ENCODE data around the gene KCTD21. TPM values are rescaled to one million over a fixed set of nuclear protein-coding genes. Genes with fewer than 3 reads are reported as not detected.
A peak's percentile ranks its signal among the peaks of the same experiment; 100 is the strongest.

The KCTD21 gene
- total and polyA plus RNA-seq, 7 experiments from 2014 or later: 1.2 to 12.2 (median 4.2) TPM

DNA sequence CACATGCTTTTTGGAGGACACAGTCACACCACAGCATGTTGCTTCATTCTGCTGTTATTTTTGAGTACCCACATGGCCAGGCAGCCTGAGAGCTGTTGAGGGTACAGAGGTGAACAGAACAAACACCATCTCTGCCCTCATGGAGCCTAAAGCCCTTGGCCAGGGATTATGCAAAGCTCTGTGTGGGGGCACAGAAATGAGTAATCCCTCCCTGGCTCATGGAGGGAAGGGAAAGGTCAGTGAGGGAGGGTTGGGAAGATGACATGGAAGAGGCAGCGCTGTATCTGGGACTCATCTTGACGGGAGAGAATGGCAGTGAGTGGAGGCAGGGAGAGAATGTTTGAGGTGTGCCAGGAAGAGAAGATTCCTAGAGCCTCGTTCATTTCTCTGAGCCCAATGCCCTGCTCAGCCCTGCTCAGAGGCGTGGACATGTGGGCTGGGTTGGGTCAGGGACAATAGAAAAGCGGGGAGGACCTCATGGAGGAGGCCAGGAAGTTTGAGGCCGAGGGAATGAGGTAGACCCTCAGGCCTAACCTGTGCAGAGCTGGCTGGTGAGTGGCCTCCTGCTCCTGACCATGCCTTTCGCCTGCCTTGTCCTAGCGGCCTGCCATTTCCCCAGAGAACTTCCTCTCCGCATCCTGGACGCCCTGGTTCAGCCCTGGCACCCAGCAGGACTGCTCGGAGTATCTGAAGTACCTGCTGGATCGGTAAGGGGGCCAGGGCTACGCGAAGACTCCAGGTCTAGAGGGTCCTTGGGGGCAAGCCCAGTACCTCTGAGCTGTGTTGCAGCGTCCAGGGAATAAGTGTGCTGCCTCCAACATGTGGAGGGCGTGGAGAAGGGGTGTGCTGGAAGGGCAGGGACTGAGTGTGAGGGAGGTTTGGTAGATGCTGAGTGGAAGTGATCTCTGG is 20.1 kb upstream of the KCTD21 start:
- POLR2A ChIA-PET: interaction anchor here (0.9 to 1.0 kb wide), 2 partner anchors 20 to 26 kb away, joined by 3 read pairs; partner anchors contain the start of genes KCTD21 and USP35
- Histone ChIP-seq H3K27me3 (ENCODE audit: control insufficient read depth in 2 of 2, insufficient read depth in 2 of 2, low read length in 2 of 2) (no peaks in the 10 kb centered on the region), H3K9me3 (ENCODE audit: control insufficient read depth in 2 of 3, low read length in 3 of 3) (no peaks in the 10 kb centered on the region), H3K4me3 (ENCODE audit: low read length) (no peak overlapping the region), H3K27ac (ENCODE audit: low read depth, low read length) (no peak overlapping the region), H3K4me1 (ENCODE audit: control insufficient read depth in 2 of 2, insufficient read depth in 2 of 2, low read length in 2 of 2) (peaks cover 4 to 12% of the 10 kb centered on the region in 2 donors), H3K36me3 (ENCODE audit: control insufficient read depth in 2 of 3, insufficient read depth in 3 of 3, low read length in 3 of 3) (peaks cover 0 to 35% (median 0%) of the 10 kb centered on the region in 3 experiments)
- H3K27ac Mint-ChIP-seq: peak overlapping the region in 6 of 9 donors; percentile 35 to 80 (median 54)
- H3K36me3 Mint-ChIP-seq: peaks cover 17 to 48% (median 42%) of the 10 kb centered on the region in 5 donors
- DNase-seq: no peak
- CTCF ChIA-PET: no interaction called here
- H3K9me3 Mint-ChIP-seq: no peaks in the 10 kb centered on the region
- peaks cover 9 to 54% (median 36%) of the 10 kb centered on the region in 7 donors for H3K4me1 Mint-ChIP-seq
- no peak for ATAC-seq
- intact Hi-C loops (cut with micrococcal nuclease): no loop called here
- H3K27me3 Mint-ChIP-seq: no peaks in the 10 kb centered on the region
- no peak overlapping the region for H3K4me3 Mint-ChIP-seq

DNA sequence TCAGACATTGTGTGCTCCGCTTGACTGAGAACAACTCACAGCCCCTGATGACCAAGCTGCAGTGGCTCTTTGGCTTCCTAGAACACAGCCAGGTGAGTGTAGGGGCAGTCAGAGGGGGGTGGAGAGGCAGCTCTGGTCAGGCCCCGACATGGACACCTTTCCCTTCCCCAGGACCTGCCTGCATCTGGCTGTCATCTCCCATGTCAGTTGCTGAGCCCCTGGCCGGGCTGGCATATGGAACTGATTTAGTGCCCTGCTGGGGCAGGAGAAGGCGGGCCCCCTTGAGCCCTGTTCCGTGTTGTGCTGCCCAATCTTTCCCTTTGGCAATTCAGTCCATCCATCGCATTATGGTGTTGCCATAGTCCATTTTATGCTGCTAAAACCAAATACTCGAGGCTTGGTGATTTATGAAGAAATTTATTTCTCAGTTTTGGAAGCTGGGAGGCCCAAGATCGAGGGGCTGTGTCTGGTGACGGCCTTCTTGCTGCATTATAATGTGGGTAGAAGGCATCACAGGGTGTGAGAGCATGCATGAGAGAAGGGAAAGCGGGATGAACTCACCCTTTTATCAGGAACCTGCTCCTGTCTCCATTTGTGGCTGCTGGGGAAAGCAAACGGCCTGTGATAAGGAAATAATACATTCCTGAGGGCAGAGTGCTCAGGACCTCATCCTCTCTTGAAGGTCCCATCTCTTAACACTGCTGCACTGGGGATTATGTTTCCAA is 19.3 kb upstream of the KCTD21 start:
- H3K4me1 Mint-ChIP-seq: peaks cover 12 to 59% (median 43%) of the 10 kb centered on the region in 7 donors
- Histone ChIP-seq H3K9me3 (ENCODE audit: control insufficient read depth in 2 of 3, low read length in 3 of 3) (no peaks in the 10 kb centered on the region), H3K27ac (ENCODE audit: low read depth, low read length) (no peak overlapping the region), H3K27me3 (ENCODE audit: control insufficient read depth in 2 of 2, insufficient read depth in 2 of 2, low read length in 2 of 2) (no peaks in the 10 kb centered on the region), H3K4me1 (ENCODE audit: control insufficient read depth in 2 of 2, insufficient read depth in 2 of 2, low read length in 2 of 2) (peaks cover 8 to 12% of the 10 kb centered on the region in 2 donors), H3K36me3 (ENCODE audit: control insufficient read depth in 2 of 3, insufficient read depth in 3 of 3, low read length in 3 of 3) (peaks cover 0 to 34% (median 0%) of the 10 kb centered on the region in 3 experiments), H3K4me3 (ENCODE audit: low read length) (no peak overlapping the region)
- POLR2A ChIA-PET: interaction anchor here (0.9 to 1.0 kb wide), 2 partner anchors 19 to 25 kb away, joined by 3 read pairs; partner anchors contain the start of genes KCTD21 and USP35
- DNase-seq (no peak), ATAC-seq (no peak)
- peaks cover 17 to 48% (median 40%) of the 10 kb centered on the region in 5 donors for H3K36me3 Mint-ChIP-seq
- H3K9me3 Mint-ChIP-seq: no peaks in the 10 kb centered on the region
- CTCF ChIA-PET: interaction anchor here (1.0 kb wide), 1 partner anchor 61 kb away, joined by 3 read pairs; no protein-coding TSS in a partner anchor
- no peak overlapping the region for H3K4me3 Mint-ChIP-seq
- H3K27ac Mint-ChIP-seq: peak overlapping the region in 4 of 9 donors; percentile 36 to 80 (median 42)
- intact Hi-C loops (cut with micrococcal nuclease): no loop called here
- no peaks in the 10 kb centered on the region for H3K27me3 Mint-ChIP-seq

DNA sequence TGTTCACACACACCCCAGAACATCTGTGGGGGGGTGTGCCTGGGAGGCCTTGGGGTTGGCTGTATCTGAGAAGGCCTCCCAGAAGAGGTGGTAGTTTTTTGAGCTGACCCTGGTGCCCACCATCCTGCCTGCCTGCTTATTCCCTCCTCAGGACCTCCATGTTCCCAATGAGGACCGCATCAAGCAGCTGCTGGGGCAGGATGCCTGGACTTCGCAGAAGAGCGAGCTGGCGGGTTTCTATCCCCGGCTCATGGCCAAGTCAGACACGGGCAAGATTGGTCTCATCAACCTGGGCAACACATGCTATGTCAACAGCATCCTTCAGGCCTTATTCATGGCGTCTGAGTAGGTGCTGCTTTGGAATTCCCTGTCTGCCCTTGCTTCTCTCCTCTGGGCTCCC is 17.3 kb upstream of the KCTD21 start:
- Histone ChIP-seq H3K4me3 (ENCODE audit: low read length) (no peak overlapping the region), H3K9me3 (ENCODE audit: control insufficient read depth in 2 of 3, low read length in 3 of 3) (no peaks in the 10 kb centered on the region), H3K4me1 (ENCODE audit: control insufficient read depth in 2 of 2, insufficient read depth in 2 of 2, low read length in 2 of 2) (peaks cover 19 to 32% of the 10 kb centered on the region in 2 donors), H3K27me3 (ENCODE audit: control insufficient read depth in 2 of 2, insufficient read depth in 2 of 2, low read length in 2 of 2) (no peaks in the 10 kb centered on the region), H3K27ac (ENCODE audit: low read depth, low read length) (no peak overlapping the region), H3K36me3 (ENCODE audit: control insufficient read depth in 2 of 3, insufficient read depth in 3 of 3, low read length in 3 of 3) (peaks cover 0 to 33% (median 0%) of the 10 kb centered on the region in 3 experiments)
- no peak overlapping the region for H3K4me3 Mint-ChIP-seq
- H3K9me3 Mint-ChIP-seq: no peaks in the 10 kb centered on the region
- DNase-seq (no peak), ATAC-seq (no peak)
- H3K4me1 Mint-ChIP-seq: peaks cover 25 to 59% (median 47%) of the 10 kb centered on the region in 7 donors
- peak overlapping the region in 8 of 9 donors; percentile 77 to 100 (median 94) for H3K27ac Mint-ChIP-seq
- CTCF ChIA-PET: interaction anchor here (0.6 kb wide), 1 partner anchor 212 kb away, joined by 3 read pairs; no protein-coding TSS in a partner anchor
- POLR2A ChIA-PET: no interaction called here
- peaks cover 10 to 46% (median 24%) of the 10 kb centered on the region in 5 donors for H3K36me3 Mint-ChIP-seq
- intact Hi-C loops (cut with micrococcal nuclease): no loop called here
- no peaks in the 10 kb centered on the region for H3K27me3 Mint-ChIP-seq

DNA sequence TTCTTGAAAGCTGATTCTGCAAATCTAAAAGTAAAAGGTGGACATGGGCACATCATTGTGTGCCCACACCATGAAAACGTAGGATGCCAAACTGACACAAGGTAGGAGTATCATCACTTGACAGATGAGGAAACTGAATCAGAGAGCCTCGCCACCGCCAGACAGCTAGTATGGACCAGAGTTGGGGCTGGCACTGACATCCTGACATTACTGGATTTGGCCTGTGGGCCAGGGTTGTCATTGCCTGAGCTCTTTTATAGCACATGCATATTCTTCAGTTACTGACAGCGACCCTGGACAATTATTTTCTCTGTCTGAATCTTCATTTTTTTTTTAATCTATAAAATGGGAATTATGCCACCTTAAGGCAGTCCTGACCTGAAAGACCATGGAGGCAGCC is 16.8 kb upstream of the KCTD21 start:
- Mint-ChIP-seq H3K36me3 (peaks cover 7 to 42% (median 20%) of the 10 kb centered on the region in 5 donors), H3K4me3 (peak overlapping the region in 2 of 10 donors; percentile 9 to 13), H3K27ac (peak overlapping the region in 8 of 9 donors; percentile 89 to 100 (median 94)), H3K27me3 (no peaks in the 10 kb centered on the region), H3K9me3 (no peaks in the 10 kb centered on the region), H3K4me1 (peaks cover 25 to 57% (median 48%) of the 10 kb centered on the region in 7 donors)
- ATAC-seq (no peak), DNase-seq (no peak)
- ChIA-PET CTCF (interaction anchor here (0.6 kb wide), 1 partner anchor 212 kb away, joined by 3 read pairs; no protein-coding TSS in a partner anchor), POLR2A (interaction anchor here (0.9 kb wide), 1 partner anchor 39 kb away, joined by 3 read pairs; no protein-coding TSS in a partner anchor)
- intact Hi-C loops (cut with micrococcal nuclease): no loop called here
- Histone ChIP-seq H3K27ac (ENCODE audit: low read depth, low read length) (peak overlapping the region; percentile 91), H3K9me3 (ENCODE audit: control insufficient read depth in 2 of 3, low read length in 3 of 3) (no peaks in the 10 kb centered on the region), H3K4me3 (ENCODE audit: low read length) (no peak overlapping the region), H3K27me3 (ENCODE audit: control insufficient read depth in 2 of 2, insufficient read depth in 2 of 2, low read length in 2 of 2) (no peaks in the 10 kb centered on the region), H3K36me3 (ENCODE audit: control insufficient read depth in 2 of 3, insufficient read depth in 3 of 3, low read length in 3 of 3) (peaks cover 0 to 29% (median 0%) of the 10 kb centered on the region in 3 experiments), H3K4me1 (ENCODE audit: control insufficient read depth in 2 of 2, insufficient read depth in 2 of 2, low read length in 2 of 2) (peaks cover 19 to 36% of the 10 kb centered on the region in 2 donors)

DNA sequence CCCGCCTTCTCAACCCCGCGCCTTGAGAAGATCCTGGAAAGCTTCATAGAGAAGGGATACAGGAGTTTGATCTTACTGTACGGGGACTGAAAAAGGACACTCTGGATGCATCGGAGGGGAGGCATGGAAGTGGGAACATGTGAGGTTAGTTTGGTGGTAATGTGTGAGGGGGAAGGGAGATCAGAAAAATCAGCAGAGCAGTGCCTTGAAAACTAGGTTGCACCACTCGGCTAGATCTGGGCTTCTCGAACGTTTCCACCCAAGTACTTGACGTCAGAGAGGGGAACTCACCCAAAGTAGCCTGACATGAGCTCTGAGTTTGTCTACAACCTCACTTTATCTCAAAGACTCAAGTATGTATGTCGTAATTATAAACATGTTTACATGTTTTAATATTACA is 14.8 kb upstream of the KCTD21 start:
- H3K36me3 ChIP-seq (ENCODE audit: control insufficient read depth in 2 of 3, insufficient read depth in 3 of 3, low read length in 3 of 3): peaks cover 0 to 13% (median 0%) of the 10 kb centered on the region in 3 experiments
- ChIA-PET CTCF (interaction anchor here (0.7 to 1.6 kb wide), 6 partner anchors 14 to 53 kb away, joined by 3 to 8 read pairs (median 4); partner anchors contain the start of genes KCTD21 and USP35), POLR2A (interaction anchor here (0.9 to 6.1 kb wide), 7 partner anchors 9 to 372 kb away, joined by 3 to 78 read pairs (median 4); partner anchors contain the start of genes ALG8, KCTD21, NARS2 and USP35)
- DNase-seq (peak in 7 of 9 donors; percentile 70 to 94 (median 88)), ATAC-seq (peak; percentile 87)
- Mint-ChIP-seq H3K9me3 (no peaks in the 10 kb centered on the region), H3K27me3 (no peaks in the 10 kb centered on the region), H3K4me1 (peaks cover 25 to 65% (median 55%) of the 10 kb centered on the region in 7 donors), H3K4me3 (peak overlapping the region; percentile 79 to 91 (median 87)), H3K36me3 (peaks cover 0 to 39% (median 12%) of the 10 kb centered on the region in 5 donors), H3K27ac (peak overlapping the region; percentile 93 to 100 (median 97))
- peak overlapping the region; percentile 91 for H3K27ac ChIP-seq (ENCODE audit: low read depth, low read length)
- intact Hi-C loops (cut with micrococcal nuclease): loop anchor here (1.0 to 5.0 kb wide), 7 partner anchors 24 to 369 kb away; partner anchors contain the start of genes ALG8 (in 1 of the 2), GAB2 (in 1 of the 2), NARS2 (in 1 of the 2) and NDUFC2 (in 1 of the 2)
- H3K9me3 ChIP-seq (ENCODE audit: control insufficient read depth in 2 of 3, low read length in 3 of 3): no peaks in the 10 kb centered on the region
- H3K27me3 ChIP-seq (ENCODE audit: control insufficient read depth in 2 of 2, insufficient read depth in 2 of 2, low read length in 2 of 2): no peaks in the 10 kb centered on the region
- peak overlapping the region; percentile 53 for H3K4me3 ChIP-seq (ENCODE audit: low read length)
- peaks cover 19 to 36% of the 10 kb centered on the region in 2 donors for H3K4me1 ChIP-seq (ENCODE audit: control insufficient read depth in 2 of 2, insufficient read depth in 2 of 2, low read length in 2 of 2)
